H1 (cell line): Measurements from ENCODE around the gene DEFB129. TPM values are rescaled to one million over a fixed set of nuclear protein-coding genes. Genes with fewer than 3 reads are reported as not detected.
A peak's percentile ranks its signal among the peaks of the same experiment; 100 is the strongest.

Experiments
- CTCF ChIA-PET: fragments of 300-600 bp; sonication (Branson Sonifier 250); formaldehyde crosslinking; loops from one replicate; lab custom pipeline; 2021; ENCODE audit not compliant: partially characterized antibody; lab: Charles Lee
- POLR2A ChIA-PET: fragments of 300-600 bp; sonication (Branson Sonifier 250); formaldehyde crosslinking; loops from one replicate; lab custom pipeline; 2021; ENCODE audit warnings: inconsistent platforms; ENCODE audit not compliant: partially characterized antibody; lab: Charles Lee
- DNase-seq, 2 experiments: peaks; one replicate each; pipeline versions ENCODE4 v3.0.0 to v3.0.0-alpha.2; 2010 to 2022; ENCODE audit warnings: low spot score in 2 of 2, low read depth in 1 of 2, mixed read lengths in 1 of 2
- FAIRE-seq: peaks from 2 replicates; lab custom pipeline; 2011; peaks lifted over from hg19 to GRCh38; lab: Jason Lieb, UNC
- H2AFZ ChIP-seq: 2 replicates; pipeline ENCODE4 v1.8.1; 2012; ENCODE audit warnings: low read length, inconsistent platforms
- H2AK5ac ChIP-seq: 2 replicates; pipeline ENCODE4 v1.6.1; 2013; ENCODE audit warnings: low read depth, low read length
- H2BK120ac ChIP-seq: replicated peaks from 2 replicates; pipeline ENCODE3; 2013; ENCODE audit warnings: low read depth, low read length, inconsistent platforms
- H2BK12ac ChIP-seq: 2 replicates; pipeline ENCODE4 v1.6.1; 2013; ENCODE audit warnings: low read depth, low read length
- H2BK15ac ChIP-seq: 2 replicates; pipeline ENCODE4 v1.6.1; 2013; ENCODE audit warnings: low read length
- H2BK20ac ChIP-seq: 2 replicates; pipeline ENCODE4 v1.6.1; 2013; ENCODE audit warnings: low read length
- H2BK5ac ChIP-seq: 2 replicates; pipeline ENCODE4 v1.6.1; 2013; ENCODE audit warnings: low read depth, low read length
- H3K14ac ChIP-seq: 2 replicates; pipeline ENCODE4 v1.6.1; 2013; ENCODE audit warnings: inconsistent platforms; ENCODE audit not compliant: insufficient read length
- H3K18ac ChIP-seq: 2 replicates; pipeline ENCODE4 v1.6.1; 2013; ENCODE audit warnings: low read length; ENCODE audit errors: extremely low read depth
- H3K23ac ChIP-seq: 2 replicates; pipeline ENCODE4 v1.6.1; 2013; ENCODE audit warnings: inconsistent platforms; ENCODE audit not compliant: insufficient read length
- H3K23me2 ChIP-seq: 2 replicates; pipeline ENCODE4 v1.6.1; 2013; ENCODE audit warnings: low read depth, low read length
- H3K27ac ChIP-seq: 2 replicates; pipeline ENCODE4 v1.6.1; 2011; ENCODE audit warnings: low read depth, low read length, inconsistent platforms
- H3K27me3 ChIP-seq, 4 experiments: replicated peaks in 1 of 4; 1 replicate in 1 of 4; 2 replicates in 3 of 4; pipeline versions ENCODE4 v1.6.1 to v1.8.1; 2011 to 2013; ENCODE audit warnings: low read length in 3 of 4, mild to moderate bottlenecking in 3 of 4, inconsistent platforms in 2 of 4, mixed read lengths in 2 of 4, moderate library complexity in 1 of 4; ENCODE audit not compliant: control insufficient read depth in 3 of 4, insufficient read depth in 3 of 4; ENCODE audit errors: extremely low read depth in 1 of 4
- H3K36me3 ChIP-seq, 4 experiments: 2 replicates each; pipeline versions ENCODE4 v1.6.1 to v1.8.1; 2011 to 2013; ENCODE audit warnings: mild to moderate bottlenecking in 4 of 4, low read length in 3 of 4, moderate library complexity in 2 of 4, control low read depth in 1 of 4, inconsistent platforms in 1 of 4; ENCODE audit not compliant: insufficient read depth in 4 of 4, control insufficient read depth in 2 of 4
- H3K4ac ChIP-seq: replicated peaks from 2 replicates; pipeline ENCODE3; 2013; ENCODE audit warnings: low read length, low read depth, mixed read lengths, inconsistent platforms; ENCODE audit not compliant: insufficient read length
- H3K4me1 ChIP-seq, 4 experiments: replicated peaks in 1 of 4; 1 replicate in 1 of 4; 2 replicates in 3 of 4; pipeline versions ENCODE4 v1.6.1 to v1.8.1; 2011 to 2013; ENCODE audit warnings: low read length in 3 of 4, inconsistent platforms in 2 of 4, mixed read lengths in 1 of 4; ENCODE audit not compliant: insufficient read depth in 4 of 4, control insufficient read depth in 3 of 4
- H3K4me2 ChIP-seq, 2 experiments: 2 replicates each; pipeline versions ENCODE4 v1.6.1 to v1.8.1; 2011 to 2013; ENCODE audit warnings: low read depth in 2 of 2, low read length in 2 of 2, control low read depth in 1 of 2, inconsistent platforms in 1 of 2, mild to moderate bottlenecking in 1 of 2; ENCODE audit not compliant: insufficient read depth in 1 of 2
- H3K4me3 ChIP-seq, 4 experiments: fragments of 200-600, 300-600 bp in 1 of 4; sonication (generic), shearing (Covaris generic), sonication (Bioruptor Twin) in 1 of 4; 2 replicates each; pipeline versions ENCODE4 v1.5.1 to v1.8.1; 2011 to 2016; ENCODE audit warnings: low read length in 4 of 4, low read depth in 3 of 4, control low read depth in 2 of 4, inconsistent platforms in 2 of 4, mild to moderate bottlenecking in 2 of 4, mixed read lengths in 1 of 4, moderate library complexity in 1 of 4; ENCODE audit not compliant: insufficient read depth in 2 of 4; ENCODE audit errors: extremely low read depth in 1 of 4
- H3K56ac ChIP-seq: replicated peaks from 2 replicates; pipeline ENCODE3; 2013; ENCODE audit warnings: low read depth, mild to moderate bottlenecking, mixed read lengths, low read length, inconsistent platforms; ENCODE audit not compliant: insufficient read length
- H3K79me1 ChIP-seq: 2 replicates; pipeline ENCODE4 v1.6.1; 2013; ENCODE audit warnings: low read depth, low read length, control low read depth
- H3K79me2 ChIP-seq, 2 experiments: 2 replicates each; pipeline versions ENCODE4 v1.6.1 to v1.8.1; 2012 to 2013; ENCODE audit warnings: low read length in 2 of 2, mild to moderate bottlenecking in 2 of 2, inconsistent platforms in 1 of 2; ENCODE audit not compliant: insufficient read depth in 2 of 2, control insufficient read depth in 1 of 2
- H3K9ac ChIP-seq, 4 experiments: replicated peaks in 1 of 4; 1 replicate in 1 of 4; 2 replicates in 3 of 4; pipeline versions ENCODE4 v1.6.1 to v1.8.1; 2011 to 2013; ENCODE audit warnings: low read depth in 3 of 4, low read length in 3 of 4, control low read depth in 2 of 4, mild to moderate bottlenecking in 2 of 4, moderate library complexity in 2 of 4, inconsistent platforms in 1 of 4; ENCODE audit errors: extremely low read depth in 1 of 4
- H3K9me3 ChIP-seq, 2 experiments: 2 replicates each; pipeline versions ENCODE4 v1.6.1 to v1.8.1; 2012 to 2013; ENCODE audit warnings: mild to moderate bottlenecking in 2 of 2, moderate library complexity in 2 of 2, control low read depth in 1 of 2, inconsistent platforms in 1 of 2, low read depth in 1 of 2, low read length in 1 of 2, mixed read lengths in 1 of 2; ENCODE audit not compliant: insufficient read depth in 2 of 2
- H4K20me1 ChIP-seq, 2 experiments: replicated peaks in 1 of 2; 2 replicates each; pipeline versions ENCODE3 to v1.8.1; 2011 to 2013; ENCODE audit warnings: inconsistent platforms in 2 of 2, low read length in 2 of 2, mild to moderate bottlenecking in 1 of 2; ENCODE audit not compliant: insufficient read depth in 2 of 2, control insufficient read depth in 1 of 2
- H4K5ac ChIP-seq: 2 replicates; pipeline ENCODE4 v1.6.1; 2013; ENCODE audit warnings: low read length, low read depth, mixed read lengths, inconsistent platforms; ENCODE audit not compliant: insufficient read length
- H4K8ac ChIP-seq: 2 replicates; pipeline ENCODE4 v1.8.0; 2013; ENCODE audit warnings: mild to moderate bottlenecking, moderate library complexity, low read length, inconsistent platforms; ENCODE audit not compliant: insufficient read depth; ENCODE audit errors: extremely low read depth
- H4K91ac ChIP-seq: replicated peaks from 2 replicates; pipeline ENCODE3; 2013; ENCODE audit warnings: low read length, mixed read lengths, inconsistent platforms; ENCODE audit not compliant: insufficient read length
- BACH1 ChIP-seq: IDR thresholded peaks from 2 replicates; pipeline ENCODE4 v1.6.1; 2012; ENCODE audit warnings: low read length, improper control_type of control experiment
- EP300 ChIP-seq, 2 experiments: IDR thresholded peaks; 1 replicate in 1 of 2; 2 replicates in 1 of 2; pipeline ENCODE4 v1.6.1; 2011 to 2012; ENCODE audit warnings: low read depth in 2 of 2, low read length in 2 of 2, mild to moderate bottlenecking in 2 of 2, borderline replicate concordance in 1 of 2, inconsistent platforms in 1 of 2, moderate library complexity in 1 of 2
- EZH2 ChIP-seq: fragments of 200-600 bp; sonication (generic); IDR thresholded peaks from 2 replicates; pipeline ENCODE4 v1.7.1; 2012; ENCODE audit warnings: low read depth, mild to moderate bottlenecking, moderate library complexity, low read length, inconsistent platforms; ENCODE audit not compliant: severe bottlenecking
- FOSL1 ChIP-seq: IDR thresholded peaks from 2 replicates; pipeline ENCODE4 v1.6.1; 2011; ENCODE audit warnings: mild to moderate bottlenecking, low read depth, low read length, moderate library complexity; ENCODE audit not compliant: insufficient read depth
- KDM5A ChIP-seq: fragments of 200-600 bp; IDR thresholded peaks from 2 replicates; pipeline ENCODE4 v1.7.1; 2012; ENCODE audit warnings: mild to moderate bottlenecking, low read length, inconsistent platforms, mixed read lengths
- NANOG ChIP-seq: IDR thresholded peaks from 2 replicates; pipeline ENCODE4 v1.6.1; 2011; ENCODE audit warnings: low read length, low read depth, mild to moderate bottlenecking, inconsistent platforms; ENCODE audit not compliant: insufficient read depth, poor library complexity, severe bottlenecking
- SP1 ChIP-seq: IDR thresholded peaks from 2 replicates; pipeline ENCODE4 v1.6.1; 2011; ENCODE audit warnings: low read depth, low read length
- SP4 ChIP-seq: IDR thresholded peaks from 2 replicates; pipeline ENCODE4 v1.6.1; 2012; ENCODE audit warnings: low read length, inconsistent platforms
- TEAD4 ChIP-seq: IDR thresholded peaks from 2 replicates; pipeline ENCODE4 v1.6.1; 2012; ENCODE audit warnings: low read depth, low read length, inconsistent platforms, mixed read lengths
- WGBS, 2 experiments: shearing (Covaris generic) in 1 of 2; methylation state at CpG; one replicate each; pipeline versions ENCODE4 v1.1.6 to v1.1.7; 2013 to 2015; ENCODE audit warnings: low lambda C conversion rate in 2 of 2, mixed read lengths in 2 of 2, inconsistent platforms in 1 of 2, low coverage in 1 of 2, missing lambda C conversion rate in 1 of 2; ENCODE audit not compliant: insufficient replicate concordance in 2 of 2, insufficient coverage in 1 of 2, insufficient read length in 1 of 2; ENCODE audit errors: extremely low coverage in 1 of 2, missing lambda C conversion rate in 1 of 2; 5-methylcytosine and 5-hydroxymethylcytosine counted together
- polyA plus RNA-seq, 7 experiments: library from polyadenylated mRNA; depleted of rRNA in 3 of 7; stranded (reverse) in 5 of 7; unstranded in 2 of 7; fragments of >200 nt in 5 of 7; fragments of 200-250 nt in 2 of 7; gene quantifications; 1 replicate in 5 of 7; 2 replicates in 1 of 7; 4 replicates in 1 of 7; pipeline versions ENCODE4 v1.2.1 to v1.2.3, GENCODE V29; 2011 to 2013; ENCODE audit warnings: missing spikeins in 2 of 7, mixed read lengths in 2 of 7
- total RNA-seq: library from RNA; stranded (reverse); fragmentation: NEBNext Ultra II Directional; extraction: Animal tissue kit (Norgen Biotek cat#: 25700); gene quantifications from 2 replicates; pipeline ENCODE4 v1.2.1, GENCODE V29; 2021
- TF ChIP-seq, protein P1 (sequence below): IDR thresholded peaks from 2 replicates; pipeline ENCODE4 v1.6.1; 2011; ENCODE audit warnings: low read depth, mild to moderate bottlenecking, low read length; ENCODE audit not compliant: insufficient read depth
- TF ChIP-seq, protein P2 (sequence below), 3 experiments: IDR thresholded peaks; 1 replicate in 2 of 3; 2 replicates in 1 of 3; pipeline versions ENCODE4 v1.5.1 to v1.6.1; 2011; ENCODE audit warnings: low read length in 3 of 3, mild to moderate bottlenecking in 3 of 3, inconsistent platforms in 2 of 3, low read depth in 1 of 3, moderate library complexity in 1 of 3; ENCODE audit not compliant: insufficient read depth in 1 of 3; ENCODE audit errors: control extremely low read depth in 1 of 3

DEFB129 gene
- total and polyA plus RNA-seq, 2 of the 8 experiments (the other 6 are each of a cell fraction or from before 2014, with no cell fraction given), result not detected

DNA sequence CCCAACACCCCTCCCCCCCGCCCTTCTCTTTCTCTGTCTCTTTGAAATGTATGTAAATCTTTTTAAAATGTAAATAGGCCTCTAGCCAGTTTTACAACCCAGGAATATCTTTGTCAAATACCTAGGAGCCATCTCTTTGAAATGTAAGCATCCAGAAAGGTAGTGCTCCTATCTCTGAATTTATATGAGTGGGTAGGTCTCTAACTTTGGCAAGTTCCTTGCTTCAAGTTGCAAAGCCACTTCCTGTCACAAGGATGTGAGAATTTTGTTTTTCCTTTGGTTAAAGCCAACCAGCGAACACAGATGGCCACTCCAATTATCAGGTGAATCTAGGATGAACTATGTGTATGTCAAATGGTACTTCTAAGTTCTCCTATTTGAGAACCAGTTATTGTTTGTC, 24.3 kb downstream of the DEFB129 start:
- Histone ChIP-seq H2BK15ac (no peak overlapping the region), H2BK5ac (no peak overlapping the region), H3K27ac (no peak overlapping the region), H2AK5ac (no peak overlapping the region), H3K14ac (no peak overlapping the region), H3K4ac (no peak overlapping the region), H2BK12ac (no peak overlapping the region), H3K23me2 (peaks cover 2% of the 10 kb centered on the region; the same call in 1 of the 2 replicates), H3K23ac (no peak overlapping the region), H3K36me3 (0 out of 8 replicates have a peak, but pooled peaks cover 0 to 2% (median 0%) of the 10 kb centered on the region in 4 experiments), H4K8ac (no peak overlapping the region), H3K79me2 (no peaks in the 10 kb centered on the region), H3K18ac (no peak overlapping the region), H3K9me3 (no peaks in the 10 kb centered on the region), H4K5ac (no peak overlapping the region), H3K4me3 (no peak overlapping the region), H4K91ac (no peak overlapping the region), H3K27me3 (peaks cover 21 to 52% (median 48%) of the 10 kb centered on the region in 4 experiments), H2BK20ac (no peak overlapping the region), H3K56ac (no peak overlapping the region), H2AFZ (no peak overlapping the region), H3K9ac (no peak overlapping the region), H2BK120ac (no peak overlapping the region), H3K79me1 (no peaks in the 10 kb centered on the region), H3K4me2 (no peak overlapping the region), H4K20me1 (peaks cover 3% of the 10 kb centered on the region in 2 experiments), H3K4me1 (0 out of 7 replicates have a peak, but pooled peaks cover 0 to 2% (median 0%) of the 10 kb centered on the region in 4 experiments)
- peak; percentile 48 for FAIRE-seq
- WGBS, 2 experiments, result 16% methylated on average over 1 of the region's 2 CpGs; no CpG with 5 or more reads in 1 of the 2 experiments
- DNase-seq, result no peak
- ChIA-PET CTCF (no interaction called here), POLR2A (no interaction called here)
- TF ChIP-seq KDM5A (no peak), FOSL1 (no peak), EP300 (IDR thresholded peaks at IDR 0.05; ENCODE audit: borderline replicate concordance in 1 of 2, low read depth in 2 of 2, low read length in 2 of 2) (no peak), SP1 (no peak), SP4 (no peak), NANOG (no peak), EZH2 (no peak), TEAD4 (no peak), BACH1 (no peak)
- TF ChIP-seq, protein P1, sequence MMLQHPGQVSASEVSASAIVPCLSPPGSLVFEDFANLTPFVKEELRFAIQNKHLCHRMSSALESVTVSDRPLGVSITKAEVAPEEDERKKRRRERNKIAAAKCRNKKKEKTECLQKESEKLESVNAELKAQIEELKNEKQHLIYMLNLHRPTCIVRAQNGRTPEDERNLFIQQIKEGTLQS, result no peak
- TF ChIP-seq, protein P2, sequence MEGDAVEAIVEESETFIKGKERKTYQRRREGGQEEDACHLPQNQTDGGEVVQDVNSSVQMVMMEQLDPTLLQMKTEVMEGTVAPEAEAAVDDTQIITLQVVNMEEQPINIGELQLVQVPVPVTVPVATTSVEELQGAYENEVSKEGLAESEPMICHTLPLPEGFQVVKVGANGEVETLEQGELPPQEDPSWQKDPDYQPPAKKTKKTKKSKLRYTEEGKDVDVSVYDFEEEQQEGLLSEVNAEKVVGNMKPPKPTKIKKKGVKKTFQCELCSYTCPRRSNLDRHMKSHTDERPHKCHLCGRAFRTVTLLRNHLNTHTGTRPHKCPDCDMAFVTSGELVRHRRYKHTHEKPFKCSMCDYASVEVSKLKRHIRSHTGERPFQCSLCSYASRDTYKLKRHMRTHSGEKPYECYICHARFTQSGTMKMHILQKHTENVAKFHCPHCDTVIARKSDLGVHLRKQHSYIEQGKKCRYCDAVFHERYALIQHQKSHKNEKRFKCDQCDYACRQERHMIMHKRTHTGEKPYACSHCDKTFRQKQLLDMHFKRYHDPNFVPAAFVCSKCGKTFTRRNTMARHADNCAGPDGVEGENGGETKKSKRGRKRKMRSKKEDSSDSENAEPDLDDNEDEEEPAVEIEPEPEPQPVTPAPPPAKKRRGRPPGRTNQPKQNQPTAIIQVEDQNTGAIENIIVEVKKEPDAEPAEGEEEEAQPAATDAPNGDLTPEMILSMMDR (IDR thresholded peaks at IDR 0.05; ENCODE audit: control extremely low read depth in 1 of 3, insufficient read depth in 1 of 3, low read depth in 1 of 3, low read length in 3 of 3), result no peak
